HG03064 (cell line): ENCODE data around the gene MLC1.
"Not testable (repeated sequence)": the region's sequence is repeated elsewhere in the genome, so short reads cannot be mapped to it uniquely, and the experiment has no call there.

Experiments
- ATAC-seq: cut with Tn5 transposase; IDR thresholded peaks from one replicate; pipeline ENCODE4 v1.9.1; 2021; ENCODE audit warnings: low read depth; ENCODE audit not compliant: unreplicated experiment

The MLC1 gene

GRCh38 chr22:50104141-50104544 lies 18.9 kb upstream of the MLC1 start:
- no peak for ATAC-seq

GRCh38 chr22:50102946-50103345 lies 17.7 kb upstream of the MLC1 start:
- no peak for ATAC-seq

DNA sequence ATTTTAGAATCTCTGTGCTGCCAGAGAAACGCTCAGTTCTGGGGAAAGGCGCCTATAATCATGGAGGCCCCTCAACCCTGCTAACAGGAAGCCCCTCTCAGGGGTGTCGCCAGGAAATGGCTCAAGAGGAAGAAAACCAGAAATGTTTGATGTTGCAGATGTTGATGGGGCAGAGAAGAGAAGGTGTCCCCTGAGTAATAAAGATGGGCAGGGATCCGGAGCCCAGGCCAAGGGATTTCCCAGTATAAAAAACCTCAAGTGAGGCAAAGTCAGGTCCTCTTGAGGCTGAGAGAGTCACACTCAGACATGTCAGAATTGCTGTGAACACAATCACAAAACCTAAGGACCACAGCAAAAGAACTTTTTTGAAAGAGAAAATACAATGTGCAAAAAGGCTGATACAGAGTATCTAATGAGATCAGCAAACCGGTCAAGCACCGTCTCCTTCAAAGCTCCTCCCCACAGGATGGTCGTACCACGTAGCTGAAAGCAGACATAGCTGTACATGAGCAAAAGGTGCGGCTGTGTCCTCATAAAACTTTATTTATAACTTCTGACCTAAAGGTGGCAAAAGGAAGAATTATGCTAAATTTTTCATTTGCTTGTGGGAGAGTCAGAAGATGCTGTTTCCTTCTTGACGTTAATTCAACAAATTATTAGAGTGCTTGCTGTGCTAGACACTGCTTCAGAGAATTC lies 16.8 kb upstream of the MLC1 start:
- no peak for ATAC-seq

GRCh38 chr22:50098052-50098451 lies 12.8 kb upstream of the MLC1 start:
- ATAC-seq, result no peak

DNA sequence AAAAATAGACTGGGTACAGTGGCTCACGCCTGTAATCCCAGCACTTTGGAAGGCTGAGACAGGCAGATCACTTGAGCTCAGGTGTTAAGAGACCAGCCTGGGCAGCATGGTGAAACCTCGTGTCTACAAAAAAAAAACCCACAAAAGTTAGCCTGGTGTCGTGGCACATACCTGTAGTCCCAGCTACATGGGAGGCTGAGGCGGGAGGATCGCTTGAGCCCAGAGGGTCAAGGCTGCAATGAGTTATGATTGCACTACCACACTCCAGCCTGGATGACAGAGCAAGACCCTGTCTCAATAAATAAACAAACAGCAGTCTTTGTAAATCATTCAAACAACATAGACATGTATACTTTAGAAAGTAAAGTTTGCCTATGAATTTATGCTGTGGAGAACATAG lies 7.1 kb upstream of the MLC1 start:
- no peak for ATAC-seq

DNA sequence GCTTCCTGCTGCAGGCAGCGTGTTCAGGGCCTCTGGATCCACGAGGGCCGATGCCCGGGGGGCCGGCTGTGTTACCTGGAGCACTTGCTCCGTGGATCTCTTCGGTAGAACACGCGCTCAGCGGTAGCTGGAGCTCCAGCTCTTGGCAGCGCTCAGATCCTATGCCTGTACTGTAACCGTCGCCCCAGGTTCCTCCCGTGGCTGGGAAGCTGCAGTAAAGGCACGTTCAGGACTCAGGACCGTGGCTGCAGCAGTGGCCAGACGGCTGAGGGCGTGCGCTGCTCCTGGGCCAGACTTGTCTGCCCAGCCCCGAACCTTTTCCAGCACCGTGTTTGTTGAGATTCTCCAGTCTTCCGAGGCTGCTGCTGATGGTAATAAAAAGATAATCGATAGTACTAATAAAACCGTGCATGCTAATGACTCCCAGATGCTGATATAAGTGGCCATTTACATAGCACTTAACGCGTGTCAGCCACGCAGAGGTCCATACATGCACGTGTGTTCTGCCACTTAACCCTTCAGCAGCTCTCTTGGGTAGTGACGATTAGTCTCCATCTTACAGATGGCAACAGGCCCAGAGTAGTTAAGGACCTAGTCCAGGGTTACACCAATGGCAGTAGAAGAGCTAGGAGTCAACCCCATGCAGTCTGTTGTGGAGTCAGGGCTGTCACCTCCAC lies 6.0 kb upstream of the MLC1 start:
- no peak for ATAC-seq

- ATAC-seq, result no peak
Observed at GRCh38 chr22:50090412-50090714, 5.1 kb upstream of the MLC1 start.

DNA sequence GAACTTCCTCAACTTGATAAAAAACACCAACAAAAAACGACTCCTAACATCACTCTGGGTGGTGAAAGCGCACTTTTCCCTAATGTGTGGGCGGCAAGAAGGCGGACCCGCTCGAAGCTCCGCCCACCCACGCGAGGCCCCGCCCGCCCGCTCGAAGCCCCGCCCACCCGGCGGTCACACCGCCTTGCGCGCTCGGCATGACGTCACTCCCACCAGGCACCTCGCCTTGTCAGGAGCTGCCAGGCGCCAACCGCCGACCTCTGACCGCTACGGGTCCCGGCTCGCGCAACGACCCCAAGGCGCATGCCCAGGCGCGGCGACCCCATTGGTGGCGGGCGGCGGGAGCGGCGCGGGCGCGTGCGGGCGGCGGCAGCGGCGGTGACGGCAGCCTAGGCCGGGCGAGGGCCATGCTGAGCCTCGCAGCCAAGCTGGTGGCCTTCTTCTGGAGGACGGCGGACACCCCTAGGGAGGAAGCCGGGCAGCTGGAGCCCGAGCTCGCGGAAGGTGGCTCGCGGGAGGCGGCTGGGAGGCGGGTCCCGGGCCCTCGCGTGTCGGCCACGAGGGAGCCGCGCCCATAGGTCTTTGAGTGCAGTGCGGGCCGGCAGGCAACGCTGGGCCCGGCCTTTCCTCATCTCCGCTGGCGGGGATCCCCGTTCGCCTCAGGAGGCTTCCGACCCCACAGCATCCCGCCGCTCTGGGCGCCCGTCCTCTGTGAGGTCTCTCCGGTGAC lies 4.6 kb upstream of the MLC1 start, which contains the start of gene MOV10L1:
Gene MOV10L1, plus strand, starts transcription at position 325 of the 730 bp plus-strand sequence. Its CDS starts 83 bp downstream, at position 408.
- no peak for ATAC-seq

DNA sequence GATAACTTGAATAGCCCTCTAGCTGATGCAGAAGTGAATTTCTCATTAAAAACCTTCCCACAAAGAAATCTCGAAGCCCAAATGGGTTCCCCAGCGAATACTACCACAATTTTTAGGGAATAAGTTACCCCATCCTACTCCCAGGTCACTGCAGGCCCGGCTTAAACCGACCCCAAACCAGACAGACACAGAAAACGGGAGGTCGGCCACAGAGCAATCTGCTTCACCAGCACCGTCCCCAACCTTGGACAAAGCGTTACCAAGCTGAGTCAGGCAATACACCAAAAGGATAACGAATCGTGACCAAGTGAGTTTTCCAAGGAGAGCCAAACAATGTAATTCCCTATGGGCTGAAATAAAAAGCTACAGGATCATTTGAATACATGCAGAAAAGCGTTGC lies 4.0 kb upstream of the MLC1 start:
- ATAC-seq, result no peak

GRCh38 chr22:50088096-50088495 lies 2.9 kb upstream of the MLC1 start:
- no peak for ATAC-seq

- no peak for ATAC-seq
Observed at GRCh38 chr22:50087646-50088045, 2.4 kb upstream of the MLC1 start.

DNA sequence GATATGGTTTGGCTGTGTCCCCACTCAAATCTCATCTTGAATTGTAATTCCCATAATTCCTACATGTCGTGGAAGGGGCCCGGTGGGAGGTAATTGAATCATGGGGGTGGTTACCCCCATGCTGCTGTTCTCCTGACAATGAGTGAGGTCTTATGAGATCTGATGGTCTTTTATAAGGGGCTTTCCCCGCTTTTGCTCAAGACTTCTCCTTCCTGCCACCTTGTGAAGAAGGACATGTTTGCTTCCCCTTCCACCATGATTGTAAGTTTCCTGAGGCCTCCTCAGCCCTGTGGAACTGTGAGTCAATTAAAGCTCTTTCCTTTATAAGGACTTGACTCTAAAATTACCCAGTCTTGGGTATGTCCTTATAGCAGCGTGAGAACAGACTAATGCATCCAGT lies 1.7 kb upstream of the MLC1 start:
- not testable (repeated sequence) for ATAC-seq

DNA sequence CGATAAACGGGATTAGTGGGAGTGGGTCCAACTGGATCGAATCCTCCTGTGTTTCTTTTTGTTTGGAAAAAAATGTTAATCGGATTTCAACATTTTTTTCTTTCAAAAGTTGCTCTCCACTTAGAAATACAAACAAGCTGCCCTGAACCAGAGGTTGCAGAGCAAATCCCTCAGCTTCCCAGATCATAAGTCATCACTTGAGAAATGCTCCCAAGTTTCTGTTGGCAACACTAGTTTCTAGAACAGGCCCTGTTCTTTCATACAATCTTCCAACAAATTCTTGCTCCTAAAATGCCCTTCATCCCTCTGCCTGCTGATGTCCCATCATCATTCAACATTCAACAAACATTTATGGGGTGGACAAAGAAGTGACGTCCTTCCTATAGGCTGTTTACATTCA lies 1.3 kb upstream of the MLC1 start:
- ATAC-seq, result no peak

- no peak for ATAC-seq
Observed at GRCh38 chr22:50084614-50085021, 608 bp downstream of the MLC1 start.

DNA sequence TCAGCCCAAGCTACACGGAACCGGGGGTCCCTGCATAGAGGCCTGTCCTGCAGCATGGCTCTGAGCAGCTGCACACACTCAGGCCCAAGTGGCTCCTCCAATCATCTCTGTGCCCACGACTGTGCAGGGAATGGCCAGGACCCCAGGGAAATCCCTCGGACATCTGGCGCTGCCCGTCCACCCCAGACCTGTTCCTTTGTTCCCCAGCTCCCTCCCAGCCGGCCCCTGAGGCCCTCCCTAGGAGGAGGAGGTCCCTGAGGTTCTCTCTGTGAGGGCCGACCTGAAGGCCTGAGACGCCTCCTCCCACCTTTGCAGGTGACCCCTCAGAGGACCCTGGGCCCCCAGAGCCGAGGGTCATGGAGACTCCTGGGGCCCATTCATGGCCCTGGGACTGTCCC lies 1.1 kb downstream of the MLC1 start:
- ATAC-seq, result no peak

GRCh38 chr22:50083462-50084079 lies 1.7 kb downstream of the MLC1 start:
- no peak for ATAC-seq

GRCh38 chr22:50082961-50083461 lies 2.2 kb downstream of the MLC1 start:
- ATAC-seq, result no peak

DNA sequence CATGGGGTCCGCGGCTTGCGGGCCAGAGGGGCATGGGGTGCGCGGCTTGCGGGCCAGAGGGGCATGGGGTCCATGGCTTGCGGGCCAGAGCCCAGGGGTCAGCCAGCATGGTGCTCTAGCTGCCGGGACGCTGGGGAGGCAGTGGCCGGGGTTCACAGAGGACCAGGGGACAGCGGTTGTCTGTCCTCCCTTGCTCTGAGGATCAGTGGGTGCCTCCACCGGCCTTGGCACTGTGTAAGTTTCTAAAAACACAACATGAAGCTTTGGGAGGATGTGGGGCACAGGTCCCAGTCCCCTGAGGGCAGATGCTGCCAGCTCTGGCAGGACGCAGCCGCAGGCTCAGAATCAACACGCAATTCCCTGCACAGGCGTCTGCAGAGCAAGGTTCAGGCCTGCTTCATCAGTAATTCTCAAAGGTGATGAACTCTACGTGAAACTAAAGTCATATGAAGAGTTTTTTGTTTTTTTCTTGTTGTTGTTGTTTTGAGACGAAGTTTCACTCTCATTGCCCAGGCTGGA lies 3.0 kb downstream of the MLC1 start:
- no peak for ATAC-seq

DNA sequence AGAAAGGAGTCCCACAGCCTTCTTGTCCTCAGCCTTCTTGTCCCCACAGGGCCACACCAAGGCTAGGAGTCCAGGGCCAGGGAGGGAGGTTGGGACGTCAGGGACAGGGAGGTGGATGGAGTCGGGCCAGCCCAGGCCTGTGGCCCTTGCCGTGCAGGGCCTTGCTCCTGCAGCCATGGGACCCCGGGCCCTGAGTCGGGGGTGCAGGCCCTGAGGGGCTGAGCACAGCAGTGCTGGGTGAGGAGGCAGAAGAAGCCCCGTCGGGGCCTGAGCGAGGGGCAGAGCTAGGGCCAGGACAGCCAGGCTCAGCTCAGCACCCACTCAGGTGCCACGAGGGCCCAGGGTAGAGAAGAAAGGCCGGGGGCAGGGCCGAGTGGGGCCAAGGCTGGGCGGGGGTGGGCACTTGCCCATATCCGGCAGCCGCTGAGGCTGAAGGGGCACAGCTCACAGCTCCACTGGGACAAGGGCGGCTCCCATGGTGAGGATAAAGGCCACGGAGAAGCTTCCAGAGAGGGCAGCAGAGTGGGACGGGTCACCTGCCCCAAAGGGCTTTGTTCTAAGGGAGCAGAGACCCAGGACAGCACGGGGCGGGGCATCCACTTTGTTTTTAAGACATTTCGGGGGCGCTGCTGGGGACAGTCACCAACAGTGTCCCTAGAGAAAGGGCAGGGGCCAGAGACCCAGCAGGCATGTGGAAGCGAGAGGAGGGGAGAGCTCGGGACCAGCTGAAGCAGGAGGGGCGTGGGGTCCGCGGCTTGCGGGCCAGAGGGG lies 3.6 kb downstream of the MLC1 start:
- ATAC-seq, result no peak

- no peak for ATAC-seq
Observed at GRCh38 chr22:50080077-50080465, 5.2 kb downstream of the MLC1 start.
